Umbilical cord (tissue), 2 donors: ENCODE measurements around the gene RPL29. TPM values are rescaled to one million over a fixed set of nuclear protein-coding genes. Genes with fewer than 3 reads are reported as not detected.
"Not testable (repeated sequence)": the region's sequence is repeated elsewhere in the genome, so short reads cannot be mapped to it uniquely, and the experiment has no call there.

ENCODE experiments used
- DNase-seq: peaks from one replicate; pipeline ENCODE4 v3.0.0-alpha.2; 2015; ENCODE audit warnings: low spot score
- total RNA-seq: library from RNA; depleted of rRNA; stranded (reverse); fragments of >200 nt; gene quantifications from one replicate; pipeline ENCODE4 v1.2.3, GENCODE V29; 2014; ENCODE audit warnings: low replicate concordance; ENCODE audit not compliant: insufficient read depth

Gene RPL29
- 786 TPM for total RNA-seq

GRCh38 chr3:51995346-51996163, at the start of gene RPL29:
Gene RPL29, minus strand, starts transcription at chr3:51995895. Its CDS starts 434 bp downstream, at chr3:51995461.
- DNase-seq: peak; percentile 97

GRCh38 chr3:52044869-52045619, 49.3 kb upstream of the RPL29 start:
- no peak for DNase-seq

- DNase-seq: no peak
Observed at GRCh38 chr3:52043750-52044149, 48.1 kb upstream of the RPL29 start.

- not testable (repeated sequence) for DNase-seq
Observed at GRCh38 chr3:52043039-52043438, 47.3 kb upstream of the RPL29 start.

GRCh38 chr3:52041118-52041731, 45.5 kb upstream of the RPL29 start:
- DNase-seq: peak; percentile 79

GRCh38 chr3:52040600-52040999, 44.9 kb upstream of the RPL29 start:
- no peak for DNase-seq

GRCh38 chr3:52039846-52040245, 44.2 kb upstream of the RPL29 start:
- no peak for DNase-seq

GRCh38 chr3:52039426-52039825, 43.7 kb upstream of the RPL29 start:
- no peak for DNase-seq

- DNase-seq: no peak
Observed at GRCh38 chr3:52038227-52038626, 42.5 kb upstream of the RPL29 start.

GRCh38 chr3:52037291-52037690, 41.6 kb upstream of the RPL29 start:
- DNase-seq: no peak

- no peak for DNase-seq
Observed at GRCh38 chr3:52036829-52037228, 41.1 kb upstream of the RPL29 start.

GRCh38 chr3:52036222-52036694, 40.6 kb upstream of the RPL29 start:
- DNase-seq: no peak

- no peak for DNase-seq
Observed at GRCh38 chr3:52034651-52035050, 39.0 kb upstream of the RPL29 start.

GRCh38 chr3:52034212-52034611, 38.5 kb upstream of the RPL29 start:
- DNase-seq: no peak

GRCh38 chr3:52033748-52034147, 38.1 kb upstream of the RPL29 start:
- DNase-seq: not testable (repeated sequence)

- DNase-seq: no peak
Observed at GRCh38 chr3:52032702-52033408, 37.2 kb upstream of the RPL29 start.

GRCh38 chr3:52031896-52032295, 36.2 kb upstream of the RPL29 start:
- DNase-seq: no peak

GRCh38 chr3:52030714-52031310, 35.1 kb upstream of the RPL29 start:
- DNase-seq: no peak

- no peak for DNase-seq
Observed at GRCh38 chr3:52029535-52029934, 33.8 kb upstream of the RPL29 start.

GRCh38 chr3:52029053-52029452, 33.4 kb upstream of the RPL29 start:
- DNase-seq: no peak

- DNase-seq: no peak
Observed at GRCh38 chr3:52028572-52028971, 32.9 kb upstream of the RPL29 start.
